Measurements from ENCODE around the gene SLC15A1. TPM values are rescaled to one million over a fixed set of nuclear protein-coding genes. Genes with fewer than 3 reads are reported as not detected.

The SLC15A1 gene
- polyA plus RNA-seq, 1 donor = 388 TPM

Other genes starting within 250 kb of the SLC15A1 start
- 119 TPM for gene STK24, start 175.6 kb downstream of the SLC15A1 start, polyA plus RNA-seq
- 103 TPM for gene DOCK9, start 225.4 kb upstream of the SLC15A1 start, polyA plus RNA-seq